ENCODE data around the gene CCDC73. TPM values are rescaled to one million over a fixed set of nuclear protein-coding genes. Genes with fewer than 3 reads are reported as not detected.
"Not testable (repeated sequence)": the region's sequence is repeated elsewhere in the genome, so short reads cannot be mapped to it uniquely, and the experiment has no call there.

CCDC73 gene
- total and polyA plus RNA-seq, 4 donors: not detected

DNA sequence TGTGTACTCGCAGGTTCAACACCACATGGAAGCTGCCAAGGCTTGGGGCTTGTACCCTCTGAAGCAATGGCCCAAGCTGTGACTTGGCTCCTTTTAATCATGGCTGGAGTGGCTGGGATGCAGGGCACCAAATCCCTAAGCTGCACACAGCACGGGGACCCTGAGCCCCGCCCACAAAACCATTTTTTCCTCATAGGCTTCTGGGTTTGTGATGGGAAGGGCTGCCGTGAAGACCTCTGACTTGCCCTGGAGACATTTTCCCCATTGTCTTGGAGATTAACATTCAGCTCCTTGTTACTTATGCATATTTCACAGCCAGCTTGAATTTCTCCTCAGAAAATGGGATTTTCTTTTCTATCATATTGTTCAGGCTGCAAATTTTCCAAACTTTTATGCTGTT lies 185.6 kb downstream of the CCDC73 start:
- H3K27ac ChIP-seq (ENCODE audit: low read depth in 1 of 2, low read length in 2 of 2); H3K27me3 ChIP-seq (ENCODE audit: control insufficient read depth in 1 of 2, insufficient read depth in 2 of 2, low read length in 1 of 2); H3K36me3 ChIP-seq (ENCODE audit: control insufficient read depth in 1 of 2, insufficient read depth in 2 of 2, low read length in 1 of 2); intact Hi-C loops (cut with DNase I); H3K4me1 ChIP-seq (ENCODE audit: control insufficient read depth in 1 of 2, insufficient read depth in 2 of 2, low read length in 2 of 2); DNase-seq; ATAC-seq (ENCODE audit: low FRiP score); H3K9me3 ChIP-seq (ENCODE audit: control insufficient read depth, low read length); H3K4me3 ChIP-seq (ENCODE audit: low read length in 2 of 2): not testable (repeated sequence)
- WGBS, 2 donors: 93 to 96% methylated on average over 4 of the region's 4 CpGs

DNA sequence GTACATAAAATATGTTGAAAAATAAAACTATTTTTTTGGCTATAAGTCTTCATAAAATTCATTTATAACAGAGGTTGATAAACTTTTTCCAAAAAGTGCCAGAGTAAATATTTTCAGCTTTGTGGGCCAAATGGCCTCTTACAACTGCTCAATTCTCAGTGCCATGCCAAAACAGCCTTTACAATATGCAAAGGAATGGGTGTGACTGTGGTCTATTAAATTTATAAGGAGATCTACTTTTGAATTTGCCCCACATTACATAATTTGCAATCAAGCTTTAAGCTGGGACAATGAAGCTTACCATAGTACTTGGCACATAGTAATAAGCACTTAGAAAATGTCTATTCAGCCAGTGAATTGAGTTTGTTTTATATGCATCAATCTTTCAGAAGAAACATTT lies 188.2 kb downstream of the CCDC73 start:
- Histone ChIP-seq H3K27me3 (ENCODE audit: control insufficient read depth in 1 of 2, insufficient read depth in 2 of 2, low read length in 1 of 2) (no peaks in the 10 kb centered on the region), H3K4me1 (ENCODE audit: control insufficient read depth in 1 of 2, insufficient read depth in 2 of 2, low read length in 2 of 2) (peaks cover 0 to 2% of the 10 kb centered on the region in 2 donors), H3K36me3 (ENCODE audit: control insufficient read depth in 1 of 2, insufficient read depth in 2 of 2, low read length in 1 of 2) (peaks cover 0 to 2% of the 10 kb centered on the region in 2 donors), H3K4me3 (ENCODE audit: low read length in 2 of 2) (no peak overlapping the region), H3K27ac (ENCODE audit: low read depth in 1 of 2, low read length in 2 of 2) (no peak overlapping the region), H3K9me3 (ENCODE audit: control insufficient read depth, low read length) (no peaks in the 10 kb centered on the region)
- DNase-seq: no peak
- no peak for ATAC-seq (ENCODE audit: low FRiP score)
- intact Hi-C loops (cut with DNase I): no loop called here

DNA sequence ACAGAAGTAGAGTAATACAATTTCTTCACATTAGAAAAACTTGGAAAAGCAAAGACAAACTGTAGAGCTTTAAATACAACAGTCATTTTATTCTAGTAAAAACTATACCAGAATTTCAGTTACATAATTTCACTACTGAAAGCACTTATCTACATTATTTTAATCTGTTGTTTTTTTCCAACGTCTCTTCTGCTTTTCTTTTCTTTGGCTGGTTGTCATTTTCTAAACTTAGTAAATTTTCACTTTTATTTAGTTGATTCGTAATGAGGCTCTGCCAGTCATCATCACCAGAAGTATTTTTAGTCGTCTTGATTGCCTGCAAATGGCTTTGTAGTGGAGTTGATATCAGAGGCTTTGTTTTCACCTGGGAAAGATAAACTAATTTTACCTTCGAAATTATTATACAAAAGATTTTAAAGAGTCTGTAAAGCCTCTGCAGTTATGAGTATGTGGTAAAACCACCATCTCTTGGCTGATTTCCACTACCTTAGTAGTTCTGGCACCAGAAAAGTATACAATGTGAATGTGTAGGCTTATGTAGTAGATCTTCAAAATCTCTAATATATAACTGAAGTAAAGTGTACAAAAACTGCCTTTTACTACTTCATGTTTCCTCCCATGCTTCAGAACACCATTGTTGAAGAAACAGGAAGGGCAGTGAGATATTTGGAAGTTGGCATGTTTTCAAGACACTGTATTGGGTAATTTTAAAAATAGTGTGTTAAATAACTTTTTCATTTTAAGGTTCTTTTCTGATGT lies 191.6 kb downstream of the CCDC73 start:
- DNase-seq: no peak
- 20 to 21% methylated on average over 4 of the region's 4 CpGs for WGBS, 2 donors
- Histone ChIP-seq H3K4me1 (ENCODE audit: control insufficient read depth in 1 of 2, insufficient read depth in 2 of 2, low read length in 2 of 2) (peaks cover 0 to 2% of the 10 kb centered on the region in 2 donors), H3K4me3 (ENCODE audit: low read length in 2 of 2) (no peak overlapping the region), H3K36me3 (ENCODE audit: control insufficient read depth in 1 of 2, insufficient read depth in 2 of 2, low read length in 1 of 2) (peaks cover 0 to 2% of the 10 kb centered on the region in 2 donors), H3K9me3 (ENCODE audit: control insufficient read depth, low read length) (no peaks in the 10 kb centered on the region), H3K27ac (ENCODE audit: low read depth in 1 of 2, low read length in 2 of 2) (no peak overlapping the region), H3K27me3 (ENCODE audit: control insufficient read depth in 1 of 2, insufficient read depth in 2 of 2, low read length in 1 of 2) (no peaks in the 10 kb centered on the region)
- intact Hi-C loops (cut with DNase I): no loop called here
- ATAC-seq (ENCODE audit: low FRiP score): no peak

DNA sequence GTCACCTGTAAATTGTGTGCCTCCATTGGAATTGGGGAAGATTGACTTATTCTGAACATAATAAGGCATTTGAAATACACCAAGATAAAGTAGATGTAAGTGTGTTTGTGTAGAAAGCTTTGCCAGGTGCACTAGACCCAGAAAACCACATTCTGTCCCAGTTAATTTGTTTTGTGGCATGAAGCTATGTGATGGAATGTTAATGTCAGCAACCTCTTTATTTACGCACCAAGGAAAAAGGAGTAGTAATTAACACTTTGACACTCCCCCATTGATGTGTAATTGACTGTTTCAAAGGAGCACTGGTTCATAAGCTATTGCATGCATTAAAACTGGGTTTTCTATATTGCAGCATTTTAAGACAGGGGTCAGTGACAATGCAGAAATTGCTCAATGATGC lies 196.5 kb downstream of the CCDC73 start:
- ATAC-seq (ENCODE audit: low FRiP score) (no peak), DNase-seq (no peak)
- Histone ChIP-seq H3K9me3 (ENCODE audit: control insufficient read depth, low read length) (no peaks in the 10 kb centered on the region), H3K36me3 (ENCODE audit: control insufficient read depth in 1 of 2, insufficient read depth in 2 of 2, low read length in 1 of 2) (peaks cover 3 to 4% of the 10 kb centered on the region in 2 donors), H3K4me1 (ENCODE audit: control insufficient read depth in 1 of 2, insufficient read depth in 2 of 2, low read length in 2 of 2) (peaks cover 0 to 2% of the 10 kb centered on the region in 2 donors), H3K27ac (ENCODE audit: low read depth in 1 of 2, low read length in 2 of 2) (no peak overlapping the region), H3K4me3 (ENCODE audit: low read length in 2 of 2) (no peak overlapping the region), H3K27me3 (ENCODE audit: control insufficient read depth in 1 of 2, insufficient read depth in 2 of 2, low read length in 1 of 2) (no peaks in the 10 kb centered on the region)
- intact Hi-C loops (cut with DNase I): no loop called here
- WGBS, 2 donors: 81 to 89% methylated on average over 1 of the region's 1 CpG

GRCh38 chr11:32596114-32596513 lies 198.3 kb downstream of the CCDC73 start:
- H3K27me3 ChIP-seq (ENCODE audit: control insufficient read depth in 1 of 2, insufficient read depth in 2 of 2, low read length in 1 of 2); H3K9me3 ChIP-seq (ENCODE audit: control insufficient read depth, low read length); H3K27ac ChIP-seq (ENCODE audit: low read depth in 1 of 2, low read length in 2 of 2); H3K36me3 ChIP-seq (ENCODE audit: control insufficient read depth in 1 of 2, insufficient read depth in 2 of 2, low read length in 1 of 2); ATAC-seq (ENCODE audit: low FRiP score); intact Hi-C loops (cut with DNase I); DNase-seq; H3K4me3 ChIP-seq (ENCODE audit: low read length in 2 of 2); H3K4me1 ChIP-seq (ENCODE audit: control insufficient read depth in 1 of 2, insufficient read depth in 2 of 2, low read length in 2 of 2): not testable (repeated sequence)
- 93 to 94% methylated on average over 14 of the region's 14 CpGs for WGBS, 2 donors

DNA sequence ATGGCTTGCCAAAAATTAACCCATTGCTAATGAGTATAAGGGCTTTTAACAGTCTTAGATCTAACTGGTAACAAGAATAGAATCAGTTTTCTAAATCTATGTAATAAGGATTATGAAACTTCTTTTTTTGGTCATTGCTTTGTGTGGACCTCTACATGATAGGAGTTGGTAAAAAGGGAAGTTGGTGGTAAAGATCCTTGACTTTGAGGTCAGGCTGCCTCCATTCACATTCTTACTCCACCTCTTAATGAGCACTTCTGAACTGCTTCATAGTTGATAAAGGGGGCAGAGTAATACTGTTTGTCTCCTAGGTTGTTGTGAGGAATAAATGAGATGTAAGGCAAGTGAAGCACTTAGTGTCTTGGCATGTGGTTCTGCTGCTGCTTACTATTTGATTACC lies 200.2 kb downstream of the CCDC73 start:
- intact Hi-C loops (cut with DNase I): no loop called here
- no peaks in the 10 kb centered on the region for H3K9me3 ChIP-seq (ENCODE audit: control insufficient read depth, low read length)
- DNase-seq: no peak
- no peak overlapping the region for H3K27ac ChIP-seq (ENCODE audit: low read depth in 1 of 2, low read length in 2 of 2)
- H3K4me1 ChIP-seq (ENCODE audit: control insufficient read depth in 1 of 2, insufficient read depth in 2 of 2, low read length in 2 of 2): no peaks in the 10 kb centered on the region
- no peak overlapping the region for H3K4me3 ChIP-seq (ENCODE audit: low read length in 2 of 2)
- ATAC-seq (ENCODE audit: low FRiP score): no peak
- no peaks in the 10 kb centered on the region for H3K27me3 ChIP-seq (ENCODE audit: control insufficient read depth in 1 of 2, insufficient read depth in 2 of 2, low read length in 1 of 2)
- peaks cover 4 to 12% of the 10 kb centered on the region in 2 donors for H3K36me3 ChIP-seq (ENCODE audit: control insufficient read depth in 1 of 2, insufficient read depth in 2 of 2, low read length in 1 of 2)

DNA sequence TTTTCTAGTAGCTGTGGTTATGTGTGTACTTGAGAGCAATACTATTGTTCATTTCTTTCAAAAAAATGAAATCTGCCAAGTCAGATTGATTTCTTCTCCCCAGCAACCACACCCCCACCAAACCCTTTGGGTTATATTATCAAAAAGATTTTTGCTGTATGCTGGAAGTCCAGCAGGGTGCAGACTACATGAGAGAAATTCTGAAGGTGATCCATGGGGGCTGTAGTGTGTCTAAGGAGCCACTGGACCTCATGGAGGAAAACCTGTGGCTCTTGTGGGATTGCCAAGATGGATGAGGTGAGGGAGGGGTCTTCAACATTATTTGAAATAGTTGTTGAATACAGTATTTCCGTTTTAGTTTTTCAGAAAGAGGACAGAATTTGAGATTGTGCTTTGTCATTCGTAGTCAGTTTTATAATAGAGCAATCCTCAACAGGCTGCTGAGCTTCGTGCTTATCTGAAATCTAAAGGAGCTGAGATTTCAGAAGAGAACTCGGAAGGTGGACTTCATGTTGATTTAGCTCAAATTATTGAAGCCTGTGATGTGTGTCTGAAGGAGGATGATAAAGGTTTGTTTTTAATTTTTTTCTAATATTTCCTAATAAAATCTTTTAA lies 207.8 kb downstream of the CCDC73 start:
- Histone ChIP-seq H3K27ac (ENCODE audit: low read depth in 1 of 2, low read length in 2 of 2) (no peak overlapping the region), H3K27me3 (ENCODE audit: control insufficient read depth in 1 of 2, insufficient read depth in 2 of 2, low read length in 1 of 2) (no peaks in the 10 kb centered on the region), H3K36me3 (ENCODE audit: control insufficient read depth in 1 of 2, insufficient read depth in 2 of 2, low read length in 1 of 2) (peaks cover 0 to 4% of the 10 kb centered on the region in 2 donors), H3K4me3 (ENCODE audit: low read length in 2 of 2) (no peak overlapping the region), H3K9me3 (ENCODE audit: control insufficient read depth, low read length) (no peaks in the 10 kb centered on the region), H3K4me1 (ENCODE audit: control insufficient read depth in 1 of 2, insufficient read depth in 2 of 2, low read length in 2 of 2) (peaks cover 0 to 3% of the 10 kb centered on the region in 2 donors)
- ATAC-seq (ENCODE audit: low FRiP score) (no peak), DNase-seq (no peak)
- intact Hi-C loops (cut with DNase I): no loop called here
- 75 to 86% methylated on average over 4 of the region's 4 CpGs for WGBS, 2 donors

- H3K27ac ChIP-seq (ENCODE audit: low read depth in 1 of 2, low read length in 2 of 2): no peak overlapping the region
- no peaks in the 10 kb centered on the region for H3K9me3 ChIP-seq (ENCODE audit: control insufficient read depth, low read length)
- peak overlapping the region; percentile 39 to 65 for H3K4me3 ChIP-seq (ENCODE audit: low read length in 2 of 2)
- H3K4me1 ChIP-seq (ENCODE audit: control insufficient read depth in 1 of 2, insufficient read depth in 2 of 2, low read length in 2 of 2): peaks cover 0 to 3% of the 10 kb centered on the region in 2 donors
- no peak for DNase-seq
- no peaks in the 10 kb centered on the region for H3K27me3 ChIP-seq (ENCODE audit: control insufficient read depth in 1 of 2, insufficient read depth in 2 of 2, low read length in 1 of 2)
- intact Hi-C loops (cut with DNase I): loop anchor here in 1 of 2 donors (5.0 kb wide), 1 partner anchor 572 kb away; no protein-coding TSS in a partner anchor
- no peak for ATAC-seq (ENCODE audit: low FRiP score)
- no peaks in the 10 kb centered on the region for H3K36me3 ChIP-seq (ENCODE audit: control insufficient read depth in 1 of 2, insufficient read depth in 2 of 2, low read length in 1 of 2)
- 19% methylated on average over 7 of the region's 7 CpGs for WGBS, 2 donors
Measured at GRCh38 chr11:32584921-32585320, 209.5 kb downstream of the CCDC73 start.
